Esophagus mucosa (tissue), 1 donor: Measurements from ENCODE around the gene CDH23. TPM values are rescaled to one million over a fixed set of nuclear protein-coding genes. Genes with fewer than 3 reads are reported as not detected.

Experiments used
- ATAC-seq: fragments of 200-7000 bp; cut with Tn5 transposase; one replicate; pipeline ENCODE4 v1.9.1; 2020
- total RNA-seq: library from RNA; stranded (reverse); gene quantifications from one replicate; pipeline ENCODE4 v1.2.4, GENCODE V29; 2023
- donor health status: DM: yes; HTN: yes; CAD: no.

CDH23 gene
- total RNA-seq, 1 donor from 2014 or later: 1.3 TPM

DNA sequence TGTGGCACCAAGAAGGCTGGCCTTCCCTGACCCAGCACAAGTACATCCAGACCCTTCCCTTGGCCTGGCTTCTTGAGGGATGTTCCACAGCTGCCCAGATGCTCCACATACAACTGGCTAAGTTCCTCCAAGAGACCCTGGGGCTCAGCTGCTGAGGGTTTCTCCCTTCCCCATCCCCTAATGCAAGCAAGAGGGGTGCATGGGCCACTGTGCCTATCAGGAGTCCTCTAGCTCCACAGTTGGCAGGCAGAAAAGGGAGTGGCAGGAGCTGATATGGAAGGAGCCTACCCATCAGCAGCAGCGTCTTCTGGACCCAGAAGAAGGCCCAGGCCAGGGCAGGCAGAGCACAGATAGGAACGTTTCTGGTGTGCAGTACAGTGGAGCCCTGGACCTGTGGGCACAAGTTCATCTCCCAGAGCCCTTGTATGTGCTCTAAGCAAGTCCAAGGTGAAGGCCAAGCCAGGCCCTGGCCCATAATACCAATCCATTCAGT lies 350.4 kb downstream of the CDH23 start:
- peak; percentile 6 for ATAC-seq

DNA sequence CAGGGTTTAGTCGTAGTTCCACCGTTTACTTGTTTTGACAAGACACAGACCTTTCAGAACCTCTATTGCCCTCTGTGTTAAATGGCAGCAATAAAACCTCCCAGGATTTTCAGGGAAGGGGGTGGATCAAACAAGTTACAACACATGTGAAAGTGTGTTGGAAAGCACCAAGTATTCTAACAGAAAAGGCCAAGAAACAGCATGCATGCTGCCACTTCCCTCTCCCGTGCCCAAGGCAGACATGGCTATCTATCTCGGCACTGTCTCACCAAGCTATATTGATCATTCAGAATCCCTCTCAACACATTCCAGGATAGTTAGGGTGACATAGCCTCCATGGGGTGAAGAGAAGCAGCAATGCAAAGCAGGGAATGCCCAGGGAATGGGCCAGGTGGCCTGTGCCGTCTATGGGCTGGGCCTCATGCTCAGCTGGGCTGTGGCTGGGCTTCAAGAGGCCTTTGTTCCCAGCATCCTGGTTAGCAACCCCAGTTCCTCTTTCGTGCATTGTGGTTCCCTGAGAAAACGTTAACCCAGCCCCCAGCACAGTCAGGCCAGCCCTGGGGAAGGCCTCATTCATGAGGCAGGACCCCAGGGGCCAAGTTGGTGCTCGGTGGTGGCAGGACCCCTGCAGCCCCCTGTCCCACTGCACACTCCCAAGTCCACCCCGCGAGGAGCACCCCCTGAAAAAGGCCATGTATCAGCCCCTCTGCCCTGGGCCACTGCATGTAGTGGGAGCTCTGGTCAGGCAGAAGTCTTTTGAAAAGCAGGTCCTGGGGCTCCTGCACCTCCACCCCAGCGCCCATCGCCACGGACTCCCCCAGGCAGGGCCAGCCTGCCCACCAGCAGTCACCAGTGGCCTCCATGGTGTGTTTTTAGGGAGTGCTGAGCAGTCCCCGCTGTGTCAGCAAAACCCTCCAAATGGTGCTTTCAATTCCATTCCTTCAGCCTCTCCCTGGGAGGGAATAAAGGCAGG lies 351.1 kb downstream of the CDH23 start:
- peak; percentile 30 for ATAC-seq

DNA sequence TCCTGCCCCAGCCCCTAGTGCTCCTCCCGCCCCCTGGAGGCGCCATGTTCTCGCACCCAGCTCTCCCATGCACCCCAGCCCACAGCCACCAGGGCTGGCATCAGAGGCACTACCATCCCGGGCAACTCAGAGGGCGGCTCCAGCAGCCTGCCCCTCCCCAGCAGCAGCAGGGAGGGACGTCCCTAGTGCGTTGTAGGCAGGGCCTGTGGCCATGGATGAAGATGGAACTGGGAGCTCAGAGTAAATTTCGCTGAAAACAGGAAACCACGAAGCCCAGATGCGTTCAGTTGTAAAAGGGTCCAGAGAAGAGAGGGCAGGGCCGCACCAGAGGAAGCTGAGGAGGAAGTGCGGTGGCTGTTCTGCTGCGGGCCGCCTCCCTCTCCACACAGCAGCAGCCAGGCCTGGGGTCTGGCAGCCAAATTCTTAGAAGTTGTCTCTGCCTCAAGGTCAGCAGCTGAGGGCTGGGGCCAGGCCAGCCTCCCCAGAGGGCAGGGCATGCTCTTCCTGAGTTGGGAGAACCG lies 352.0 kb downstream of the CDH23 start:
- peak; percentile 33 for ATAC-seq

DNA sequence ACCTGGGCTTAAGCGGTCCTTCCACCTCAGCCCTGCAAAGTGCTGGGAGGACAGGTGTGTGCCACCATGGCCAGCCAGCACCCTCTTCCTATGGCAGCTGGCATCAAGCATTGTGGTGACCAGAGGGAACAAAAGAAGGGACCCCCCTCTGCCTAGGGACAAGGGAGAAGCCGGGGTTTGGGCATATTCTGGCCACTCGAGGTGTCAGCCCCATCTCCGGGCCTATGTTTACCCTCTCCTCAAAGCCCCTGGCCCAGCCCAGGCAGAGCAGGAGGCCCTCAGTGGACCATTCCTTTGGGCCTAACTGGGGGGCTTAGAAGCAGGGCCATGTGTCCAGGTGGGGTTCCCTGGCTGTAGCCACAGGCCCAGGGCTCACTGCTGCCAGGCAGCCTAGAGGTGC lies 352.7 kb downstream of the CDH23 start:
- ATAC-seq: no peak

DNA sequence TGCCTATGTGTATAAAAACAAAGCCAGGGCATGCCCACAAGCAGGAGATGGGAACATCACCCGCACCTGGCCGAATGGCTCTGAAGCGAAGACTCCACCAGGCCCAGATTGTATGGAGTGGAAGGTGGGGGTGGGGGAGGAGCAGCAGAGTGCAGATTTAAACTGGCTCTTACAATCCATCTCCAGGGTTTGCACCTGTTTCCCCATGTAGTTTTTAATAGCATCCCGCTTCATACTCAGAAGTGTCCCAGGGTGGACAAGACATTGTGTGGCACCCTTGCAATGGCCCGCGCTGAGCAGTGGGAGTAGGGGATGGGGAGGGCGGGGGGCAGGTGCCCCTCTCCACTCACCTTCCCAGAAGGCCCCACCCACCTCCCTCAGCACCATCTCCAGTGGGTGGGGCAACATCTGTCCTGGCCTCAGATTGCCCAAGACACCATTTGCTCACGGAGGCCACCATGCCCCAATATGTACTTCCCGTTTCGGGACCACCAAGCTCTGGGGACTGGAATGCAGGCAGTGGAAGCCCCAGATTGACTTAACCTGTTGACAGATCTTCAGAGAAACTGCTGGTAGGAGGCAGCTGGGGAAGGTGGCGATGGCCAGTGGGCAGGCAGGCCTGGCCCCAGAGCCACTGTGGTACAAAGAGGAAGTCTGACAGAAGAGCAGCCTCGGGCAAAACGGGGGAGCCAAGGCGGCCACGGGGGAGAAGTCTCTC lies 353.6 kb downstream of the CDH23 start:
- ATAC-seq: no peak

DNA sequence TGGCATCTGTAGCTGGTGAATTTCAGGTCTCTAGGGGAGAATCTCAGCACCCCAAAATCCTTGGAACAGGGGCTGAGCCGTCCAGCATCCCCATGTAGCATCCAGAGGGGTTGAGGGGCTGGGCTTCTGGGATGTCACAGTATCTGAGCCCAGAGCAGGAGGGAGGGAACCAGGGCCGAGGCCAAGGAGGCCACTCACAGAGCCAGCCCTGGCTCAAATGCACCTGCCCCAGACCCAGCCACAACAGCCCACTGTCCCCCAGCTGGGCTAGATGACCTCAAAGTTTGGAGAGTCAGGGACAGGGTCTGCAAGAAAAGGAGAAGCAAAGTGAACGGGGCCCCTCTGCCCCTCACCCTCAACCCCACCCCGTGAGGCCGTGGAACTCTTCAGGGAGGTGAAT lies 354.3 kb downstream of the CDH23 start:
- ATAC-seq: no peak

DNA sequence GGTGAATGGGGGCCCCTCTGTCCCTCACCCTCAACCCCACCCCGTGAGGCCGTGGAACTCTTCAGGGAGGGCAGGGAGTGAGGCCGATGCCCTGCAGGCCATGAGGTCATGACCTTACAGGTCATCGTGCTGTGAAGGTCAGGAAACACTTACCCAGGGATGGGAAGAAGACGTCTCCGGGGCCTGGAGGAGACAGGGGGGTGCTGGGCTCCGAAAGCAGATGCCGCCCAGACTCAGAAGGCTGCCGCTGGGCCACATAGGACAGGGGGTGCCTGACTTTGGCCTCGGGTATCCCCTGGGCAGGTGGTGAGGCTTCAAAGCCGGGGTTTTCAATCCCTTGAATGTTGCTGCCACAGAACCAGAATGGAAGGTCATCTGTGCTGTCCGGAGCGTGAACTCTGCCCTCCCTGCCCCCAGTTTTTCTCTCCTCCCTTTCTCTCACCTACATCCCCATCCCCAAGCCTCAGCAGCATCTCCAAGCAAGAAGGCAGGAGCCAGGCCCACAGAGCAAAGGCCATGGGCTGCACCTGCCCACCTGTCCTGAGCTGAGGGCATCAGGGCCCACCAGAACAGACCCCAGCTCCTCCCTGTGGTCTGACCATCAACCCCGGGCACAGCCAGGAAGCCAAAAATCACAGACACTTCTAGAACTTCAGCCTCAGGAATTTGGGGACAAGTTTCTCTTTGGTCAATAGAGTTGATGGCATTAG lies 354.9 kb downstream of the CDH23 start:
- ATAC-seq: no peak

DNA sequence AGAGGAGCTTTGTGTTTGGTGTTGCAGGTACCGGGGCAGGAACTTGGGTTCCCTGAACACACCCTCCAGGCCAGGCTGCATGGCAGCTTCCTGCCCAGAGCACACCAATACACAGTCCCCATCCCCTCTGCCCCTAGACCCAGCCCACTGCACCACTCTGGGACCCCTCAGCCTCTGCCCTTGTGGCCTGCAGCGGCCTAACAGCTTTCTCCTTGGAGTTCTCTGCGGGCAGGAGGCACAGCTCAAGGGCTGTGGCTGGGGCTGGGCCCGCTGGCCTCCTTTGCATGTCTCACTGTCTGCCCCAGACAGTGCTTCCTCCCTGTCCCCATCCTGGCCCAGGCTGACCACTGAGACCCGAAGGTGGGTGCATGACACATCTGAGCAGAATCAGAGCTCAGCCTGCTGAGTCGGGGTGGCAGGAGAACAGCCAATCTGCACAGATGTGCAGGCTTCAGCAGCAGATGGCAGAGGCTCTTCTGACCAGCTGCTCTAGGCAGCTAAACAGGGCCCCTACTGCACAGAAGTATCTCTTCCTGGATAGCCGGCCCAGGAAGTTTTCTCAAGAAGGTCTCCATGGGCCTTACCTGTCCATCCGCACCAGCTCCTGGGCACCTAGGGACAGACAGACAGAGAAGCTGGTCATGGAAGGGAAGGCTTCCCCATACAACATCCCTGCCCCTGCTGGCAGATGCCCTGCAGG lies 355.8 kb downstream of the CDH23 start:
- ATAC-seq: no peak

DNA sequence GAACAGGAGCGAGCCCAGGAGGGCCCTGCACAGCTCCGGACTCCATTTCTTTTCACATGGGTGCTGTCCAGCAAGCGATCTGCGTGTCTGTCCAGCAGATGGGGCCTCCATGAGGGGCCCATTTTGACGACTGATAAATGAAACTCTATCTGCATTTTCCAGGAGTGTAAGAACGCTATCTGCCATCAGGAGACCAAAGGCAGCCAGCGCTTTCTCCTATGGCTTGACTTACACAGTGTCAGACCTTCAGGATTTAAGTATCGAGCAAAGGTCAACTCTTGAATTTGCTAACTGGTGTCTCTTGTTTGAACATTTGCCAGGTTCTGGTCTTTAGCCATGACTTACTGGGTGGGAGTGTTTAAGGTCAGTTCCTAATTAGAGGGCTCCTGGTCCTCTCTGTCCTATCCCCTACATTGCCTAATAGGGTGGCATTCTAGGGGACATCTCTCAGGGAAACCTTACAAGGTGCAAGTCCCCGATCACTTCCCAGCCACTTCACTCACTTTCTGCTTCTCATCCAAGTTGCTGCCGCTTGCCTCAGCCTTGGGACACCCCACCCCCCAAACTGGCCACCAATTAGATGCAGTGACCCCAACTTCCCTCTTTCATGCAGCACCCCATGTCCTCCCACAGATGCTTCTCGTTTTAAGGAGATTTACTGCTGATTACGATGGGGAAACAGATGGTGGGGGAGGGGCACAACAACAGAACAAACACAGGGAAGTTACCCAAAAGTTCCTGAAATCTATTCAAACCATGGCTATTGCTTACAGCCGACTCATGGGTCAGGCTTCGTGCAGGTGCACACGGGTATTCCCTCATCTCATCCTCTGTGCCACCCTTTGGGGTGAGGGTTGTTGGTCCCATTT lies 356.6 kb downstream of the CDH23 start:
- ATAC-seq: no peak

DNA sequence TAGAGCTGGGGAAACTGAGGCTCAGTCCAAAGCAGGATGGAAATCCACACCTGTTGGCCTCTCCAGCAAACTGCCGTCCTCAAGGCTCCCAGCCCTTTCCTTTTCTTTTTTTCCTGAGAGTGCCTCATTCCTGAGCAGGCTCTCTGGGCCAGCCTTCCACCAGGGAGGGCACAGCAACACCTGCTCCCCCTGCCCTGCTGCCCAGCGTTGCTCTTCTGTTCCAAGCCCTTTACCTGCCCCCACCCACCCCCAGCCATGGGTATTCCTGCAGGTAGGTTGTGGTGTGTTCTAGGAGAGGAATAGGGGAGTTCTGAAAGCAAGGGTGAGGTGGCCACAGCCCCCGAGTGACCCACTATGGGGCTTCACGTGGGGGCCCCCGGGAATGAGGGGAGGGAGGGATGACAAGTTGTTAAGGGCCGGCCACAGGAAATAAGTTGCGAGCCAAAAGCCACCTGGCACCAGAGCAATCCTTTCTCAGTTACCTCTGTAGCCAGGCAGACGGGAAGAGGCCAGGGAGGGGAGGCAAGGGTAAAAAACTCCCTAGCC lies 357.3 kb downstream of the CDH23 start:
- no peak for ATAC-seq

DNA sequence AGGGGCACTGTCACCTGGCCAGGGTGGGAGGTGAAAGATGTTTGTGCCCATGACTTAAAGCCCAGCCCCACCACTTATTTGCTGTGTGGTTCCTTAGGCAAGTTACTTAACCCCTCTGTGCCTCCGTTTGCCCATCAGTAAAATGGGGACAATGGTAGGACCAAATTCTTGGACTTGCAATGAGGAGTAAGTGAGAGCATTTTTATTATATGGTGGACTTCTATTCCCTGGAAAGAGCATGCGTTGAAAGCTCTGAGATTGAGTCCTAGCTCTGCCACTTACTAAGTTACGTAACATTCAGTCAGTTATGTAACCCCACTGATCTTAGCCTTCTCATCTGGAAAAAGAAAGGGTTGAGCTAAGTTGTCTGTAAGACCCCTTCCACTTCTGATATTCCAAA lies 357.8 kb downstream of the CDH23 start:
- no peak for ATAC-seq

DNA sequence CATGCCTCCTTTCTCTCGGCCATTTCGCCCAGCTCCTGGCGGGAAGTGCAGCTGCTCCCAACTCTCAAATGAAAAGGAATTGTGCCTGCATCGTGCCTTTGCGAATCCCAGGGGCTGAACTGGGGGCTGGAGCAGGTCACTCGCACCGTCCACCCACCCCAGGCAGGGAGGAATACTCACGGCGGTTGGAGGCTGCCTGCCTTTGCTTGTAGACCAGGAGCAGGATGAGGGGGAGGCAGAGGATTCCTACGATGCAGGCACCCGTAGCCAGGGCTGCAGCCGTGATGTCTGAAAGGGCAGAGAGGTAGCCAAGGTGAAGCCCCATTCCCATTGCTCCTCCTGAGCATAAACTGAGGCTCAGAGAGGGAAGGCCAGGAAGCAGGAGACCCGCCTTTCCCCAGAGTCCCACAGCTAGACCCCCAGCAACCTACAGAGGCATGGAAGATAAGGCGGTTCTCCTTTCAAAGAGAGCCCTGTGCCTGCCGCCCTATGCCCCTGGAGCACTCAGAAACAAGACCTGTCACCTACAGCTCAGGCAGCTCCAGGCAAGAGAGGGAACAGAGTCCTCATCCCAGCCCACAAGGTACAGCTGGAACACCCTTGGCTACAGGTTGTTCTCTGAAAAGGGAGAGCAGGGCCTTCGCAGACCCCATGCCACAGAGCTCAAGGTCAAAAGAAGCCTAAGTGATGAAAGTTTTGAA lies 358.6 kb downstream of the CDH23 start:
- ATAC-seq: no peak

DNA sequence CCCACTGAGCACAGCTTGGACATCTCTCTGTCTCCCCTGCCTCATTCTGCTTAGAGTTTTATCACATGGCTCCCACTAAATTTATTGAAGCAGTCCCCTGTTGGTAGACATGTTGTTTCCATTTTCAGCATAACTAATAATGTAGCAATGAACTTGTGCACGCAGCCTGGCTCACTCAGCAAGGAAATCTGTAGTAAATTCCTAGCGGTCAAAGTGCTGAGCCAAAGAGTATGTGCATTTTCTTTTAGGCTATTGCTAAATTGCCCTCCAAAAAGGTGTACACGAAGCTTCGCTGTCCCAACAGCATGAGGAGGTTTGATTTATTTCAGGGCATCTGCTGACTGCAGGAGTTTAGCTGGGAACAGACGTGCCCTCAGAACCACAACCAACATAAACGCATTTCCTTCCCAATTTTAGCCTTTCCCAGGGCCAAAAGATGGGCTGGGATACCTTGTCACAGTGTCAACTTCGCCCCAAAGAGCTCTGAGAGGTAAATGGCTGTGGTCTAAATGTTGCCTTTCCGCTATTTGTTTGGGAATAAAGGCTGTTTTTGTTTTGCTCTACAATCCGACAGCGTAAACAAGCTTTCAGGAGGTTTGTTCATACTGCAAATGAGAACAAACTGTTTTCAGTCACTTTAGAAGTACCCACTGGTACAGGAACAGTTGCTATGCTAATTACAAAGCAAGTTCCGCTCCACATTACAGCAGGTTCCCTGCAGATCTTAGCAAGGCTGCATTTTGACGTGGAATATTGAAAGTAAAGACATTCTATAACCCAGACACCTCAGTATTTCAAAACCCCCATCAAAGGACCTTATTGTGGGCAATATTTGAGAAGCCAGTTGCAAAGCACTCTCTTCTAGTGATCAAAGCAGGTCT lies 359.8 kb downstream of the CDH23 start:
- ATAC-seq: no peak

DNA sequence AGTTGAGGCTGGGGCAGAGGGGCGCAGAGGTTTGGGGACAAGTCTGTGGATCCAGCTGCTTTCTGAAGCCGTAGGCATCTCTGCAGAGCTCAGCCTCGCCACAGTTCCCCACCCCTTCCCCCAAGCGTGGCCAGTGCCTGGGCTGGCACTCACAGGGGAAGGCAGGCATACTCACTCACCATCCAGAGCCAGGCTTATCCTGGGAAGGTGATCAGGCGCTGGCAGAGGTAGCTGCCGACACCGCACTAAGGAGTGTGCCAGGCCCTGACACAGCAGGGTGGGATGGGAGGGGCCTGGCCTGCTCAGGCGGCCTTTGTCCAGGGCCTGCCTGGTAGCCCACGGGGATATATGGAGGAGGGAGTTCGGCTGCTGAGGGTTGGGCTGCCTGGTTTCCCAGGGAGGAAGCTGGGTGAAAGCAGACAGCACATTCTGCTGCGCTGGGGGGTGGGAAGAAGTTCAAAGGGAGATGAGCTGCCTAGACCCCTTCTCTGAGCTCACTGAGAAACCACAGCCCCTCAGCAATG lies 360.7 kb downstream of the CDH23 start:
- peak; percentile 79 for ATAC-seq

DNA sequence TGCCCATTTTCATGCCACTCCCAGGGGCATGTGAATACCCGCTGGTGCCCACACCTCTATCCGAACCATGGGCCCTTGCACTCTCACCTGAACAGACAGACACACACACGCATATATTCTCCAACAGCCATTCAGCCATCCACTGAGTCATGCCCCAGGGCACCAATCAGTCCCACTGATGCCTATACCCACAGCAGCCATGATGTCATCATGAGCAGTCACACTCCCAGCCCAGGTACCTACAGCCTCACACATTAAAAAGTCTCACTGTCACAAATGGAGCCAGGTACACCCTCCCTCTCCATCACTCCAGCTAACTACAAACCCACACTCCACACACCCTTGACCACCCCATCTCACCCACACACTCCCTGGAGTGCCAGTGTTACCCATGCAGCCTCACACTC lies 364.4 kb downstream of the CDH23 start:
- peak; percentile 87 for ATAC-seq

DNA sequence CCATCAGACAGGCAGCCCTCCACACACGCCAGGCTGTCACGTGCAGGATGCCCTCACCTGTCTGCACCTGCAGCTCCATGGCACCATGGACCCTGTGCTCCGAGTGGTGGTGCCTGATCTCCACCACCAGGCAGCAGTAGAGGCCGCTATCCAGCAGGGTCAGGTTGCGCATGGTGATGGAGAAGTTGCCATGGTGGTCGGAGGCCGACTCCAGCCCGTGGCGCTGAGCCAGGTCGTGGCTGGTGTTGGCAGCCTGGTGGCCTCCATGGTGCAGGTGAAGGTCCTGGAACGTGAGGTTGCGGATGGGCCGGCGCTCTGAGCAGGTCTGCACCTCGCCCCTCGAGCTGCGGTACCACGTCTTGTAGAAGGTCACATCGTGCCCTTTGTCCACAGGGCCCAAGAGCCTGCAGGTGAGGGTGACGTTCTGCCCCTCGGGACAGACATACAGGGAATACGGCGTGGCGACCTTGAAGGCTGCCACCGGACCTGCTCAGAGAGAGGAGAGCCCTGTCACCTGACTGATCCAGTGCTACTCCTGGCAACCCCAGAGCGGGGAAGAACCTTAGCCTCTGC lies 364.9 kb downstream of the CDH23 start:
- ATAC-seq: no peak

DNA sequence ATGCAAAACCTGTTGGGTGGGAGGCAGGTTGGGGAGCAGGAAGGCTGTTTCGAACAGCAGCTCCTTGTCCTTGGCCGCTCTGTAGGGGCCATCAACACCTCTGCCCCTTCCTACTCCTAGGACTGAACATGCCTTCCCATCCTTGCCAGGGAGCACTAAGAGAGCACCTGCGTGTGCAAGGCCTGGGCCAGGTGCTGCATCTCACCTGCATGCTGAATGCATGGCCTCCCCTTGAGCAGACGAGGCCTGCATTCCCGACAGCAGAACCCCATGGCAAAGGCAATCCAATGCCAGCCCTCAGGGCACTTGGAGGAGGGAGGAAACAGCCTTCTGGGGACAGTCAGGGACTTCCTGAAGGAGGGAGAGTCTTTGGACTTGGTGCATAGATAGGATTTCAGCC lies 365.6 kb downstream of the CDH23 start:
- ATAC-seq: no peak

DNA sequence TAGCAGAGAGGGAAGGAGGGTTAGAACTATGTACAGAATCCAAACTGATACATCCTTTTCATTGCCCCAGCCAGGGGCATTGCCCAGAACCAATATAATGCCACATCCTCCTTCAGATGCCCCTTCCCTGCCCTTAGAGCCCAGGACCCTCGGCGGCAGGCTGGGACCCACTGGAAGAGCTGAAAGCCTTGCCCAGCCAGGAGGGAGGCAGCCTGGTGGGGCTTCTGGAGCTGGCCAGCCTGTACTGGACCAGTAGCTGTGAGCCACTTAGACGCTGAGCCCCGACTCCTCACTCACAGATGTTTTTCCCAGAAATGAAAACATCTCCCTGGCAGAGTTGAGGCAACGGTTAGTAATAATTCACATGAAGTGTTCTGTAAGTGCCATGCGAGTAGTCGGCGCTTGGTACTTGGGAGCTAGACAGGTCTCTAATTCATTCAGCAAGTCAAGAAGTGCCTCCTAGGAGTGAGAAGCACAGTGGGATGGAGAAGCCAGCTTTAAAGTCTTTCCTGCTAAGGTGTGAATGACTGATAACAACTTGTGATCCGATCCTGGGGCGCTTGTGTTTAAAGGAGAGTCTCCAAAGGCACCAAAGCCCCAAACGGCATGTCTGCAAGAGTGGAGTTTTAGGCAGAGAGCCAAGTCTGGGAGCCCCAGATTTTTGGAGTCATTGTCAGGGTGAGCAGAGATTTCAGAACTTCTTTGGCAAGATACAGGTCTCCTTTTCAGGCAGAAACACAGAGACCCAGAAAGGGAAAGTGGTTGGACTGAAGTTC lies 366.8 kb downstream of the CDH23 start:
- no peak for ATAC-seq
